NCI-H1092 (cell line): ENCODE measurements around the gene BAD.
"Not testable (repeated sequence)": the region's sequence is repeated elsewhere in the genome, so short reads cannot be mapped to it uniquely, and the experiment has no call there.

ENCODE experiments used
- DNase-seq: peaks from one replicate; lab custom pipeline; 2025; lab: John Stamatoyannopoulos, UW

The BAD gene

DNA sequence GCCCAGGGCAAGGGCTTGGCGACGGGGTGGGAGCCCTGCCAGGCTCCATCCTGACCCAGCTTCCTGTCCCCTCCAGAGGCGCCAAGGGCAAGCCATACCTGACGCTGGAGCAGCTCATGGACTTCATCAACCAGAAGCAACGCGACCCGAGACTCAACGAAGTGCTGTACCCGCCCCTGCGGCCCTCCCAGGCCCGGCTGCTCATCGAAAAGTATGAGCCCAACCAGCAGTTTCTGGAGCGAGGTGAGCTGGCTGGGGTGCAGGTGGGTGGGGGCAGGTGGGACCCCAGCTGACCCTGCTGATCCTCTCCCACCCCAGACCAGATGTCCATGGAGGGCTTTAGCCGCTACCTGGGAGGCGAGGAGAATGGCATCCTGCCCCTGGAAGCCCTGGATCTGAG lies 28.2 kb downstream of the BAD start:
- no peak for DNase-seq

DNA sequence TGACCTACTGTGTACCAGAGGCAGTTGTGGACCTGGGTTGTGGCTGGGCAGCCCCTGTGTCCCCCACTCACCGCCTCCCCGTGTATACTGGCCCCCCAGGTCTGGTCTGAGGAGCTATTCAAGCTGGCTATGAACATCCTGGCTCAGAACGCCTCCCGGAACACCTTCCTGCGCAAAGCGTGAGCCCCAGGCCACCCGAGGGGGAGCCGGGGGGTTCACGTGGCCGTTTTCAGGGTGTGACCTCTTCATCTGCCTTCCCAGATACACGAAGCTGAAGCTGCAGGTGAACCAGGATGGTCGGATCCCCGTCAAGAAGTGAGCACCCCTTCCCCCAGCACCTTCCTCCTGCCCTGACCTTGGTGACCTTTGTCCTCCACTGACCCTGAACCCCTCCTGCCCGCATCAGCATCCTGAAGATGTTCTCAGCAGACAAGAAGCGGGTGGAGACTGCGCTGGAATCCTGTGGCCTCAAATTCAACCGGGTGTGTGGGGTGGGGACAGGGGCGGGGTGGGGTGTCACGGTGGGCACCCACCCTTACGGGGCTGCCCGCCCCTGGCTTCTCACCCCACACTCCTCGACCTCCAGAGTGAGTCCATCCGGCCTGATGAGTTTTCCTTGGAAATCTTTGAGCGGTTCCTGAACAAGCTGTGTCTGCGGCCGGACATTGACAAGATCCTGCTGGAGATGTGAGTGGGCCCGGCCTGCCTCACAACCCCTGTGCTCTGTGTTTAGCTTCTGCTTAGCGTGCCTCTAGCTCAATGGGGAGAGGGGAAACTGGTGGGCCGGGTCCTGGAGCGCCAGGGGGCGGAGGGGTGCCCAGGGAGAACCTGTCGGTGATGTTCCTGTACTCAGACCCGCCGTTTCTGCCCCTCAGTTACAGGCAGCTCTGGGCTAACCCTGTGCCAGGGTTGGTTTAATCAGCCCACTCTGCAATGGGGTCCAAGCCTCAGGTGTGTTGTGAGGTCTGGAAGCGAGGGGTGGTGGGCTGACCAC lies 29.0 kb downstream of the BAD start:
- no peak for DNase-seq

DNA sequence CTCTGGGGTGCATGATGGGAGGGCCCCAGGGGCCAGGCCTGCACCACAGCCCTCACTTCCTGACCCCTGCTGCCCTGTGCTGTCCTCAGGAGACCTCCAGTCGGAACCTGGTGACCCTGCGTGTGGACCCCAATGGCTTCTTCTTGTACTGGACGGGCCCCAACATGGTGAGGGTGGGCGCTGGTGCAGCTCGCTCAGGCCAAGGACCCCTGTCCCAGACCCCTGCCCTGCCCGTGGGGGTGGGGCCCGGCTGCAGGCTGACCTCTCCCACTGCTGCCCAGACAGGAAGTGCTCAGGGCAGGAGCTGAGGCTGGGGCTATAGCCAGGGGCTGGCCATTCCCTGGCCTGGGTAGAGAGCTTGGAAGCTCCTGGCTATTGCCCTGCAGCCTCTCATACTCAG lies 30.1 kb downstream of the BAD start:
- no peak for DNase-seq

DNA sequence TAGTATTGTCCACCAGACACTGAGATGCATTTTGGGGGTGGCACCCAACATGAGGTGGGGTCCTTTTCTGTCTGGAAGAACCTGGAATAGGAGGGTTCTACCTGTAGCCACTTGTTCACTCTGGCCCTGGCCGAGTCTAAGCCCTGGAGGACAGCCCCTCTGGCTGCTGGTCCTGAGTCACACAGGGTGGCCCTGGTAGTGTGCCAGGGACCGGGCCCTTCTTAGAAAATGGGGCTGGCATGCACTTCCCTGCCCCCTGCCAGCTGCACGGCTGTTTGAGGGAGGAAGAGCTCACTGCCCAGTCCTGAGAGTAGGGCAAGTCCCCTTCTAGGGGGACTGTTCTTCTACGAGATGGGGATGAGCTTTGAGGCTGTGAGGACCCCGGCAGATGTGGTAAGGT lies 31.0 kb downstream of the BAD start:
- DNase-seq, result no peak

DNA sequence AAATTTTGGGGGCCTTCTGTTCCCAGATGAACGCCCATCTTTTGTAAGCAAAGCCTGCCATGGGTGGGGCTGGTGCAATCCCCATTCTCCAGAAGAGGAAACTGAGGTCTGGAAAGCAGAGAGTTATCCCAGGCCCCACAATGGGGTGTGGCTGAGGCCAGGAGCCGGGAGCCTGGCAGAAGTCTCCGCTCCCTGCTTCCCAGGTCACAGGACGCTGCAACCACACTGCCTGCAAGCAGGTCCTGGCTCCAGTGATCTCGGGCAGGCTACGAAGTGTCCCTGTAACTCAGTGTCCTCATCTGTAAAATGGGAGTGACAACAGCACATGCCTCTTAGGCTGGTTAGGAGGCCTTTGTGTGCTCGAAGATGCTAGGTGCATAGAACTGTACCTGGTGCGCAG lies 31.4 kb downstream of the BAD start:
- no peak for DNase-seq

DNA sequence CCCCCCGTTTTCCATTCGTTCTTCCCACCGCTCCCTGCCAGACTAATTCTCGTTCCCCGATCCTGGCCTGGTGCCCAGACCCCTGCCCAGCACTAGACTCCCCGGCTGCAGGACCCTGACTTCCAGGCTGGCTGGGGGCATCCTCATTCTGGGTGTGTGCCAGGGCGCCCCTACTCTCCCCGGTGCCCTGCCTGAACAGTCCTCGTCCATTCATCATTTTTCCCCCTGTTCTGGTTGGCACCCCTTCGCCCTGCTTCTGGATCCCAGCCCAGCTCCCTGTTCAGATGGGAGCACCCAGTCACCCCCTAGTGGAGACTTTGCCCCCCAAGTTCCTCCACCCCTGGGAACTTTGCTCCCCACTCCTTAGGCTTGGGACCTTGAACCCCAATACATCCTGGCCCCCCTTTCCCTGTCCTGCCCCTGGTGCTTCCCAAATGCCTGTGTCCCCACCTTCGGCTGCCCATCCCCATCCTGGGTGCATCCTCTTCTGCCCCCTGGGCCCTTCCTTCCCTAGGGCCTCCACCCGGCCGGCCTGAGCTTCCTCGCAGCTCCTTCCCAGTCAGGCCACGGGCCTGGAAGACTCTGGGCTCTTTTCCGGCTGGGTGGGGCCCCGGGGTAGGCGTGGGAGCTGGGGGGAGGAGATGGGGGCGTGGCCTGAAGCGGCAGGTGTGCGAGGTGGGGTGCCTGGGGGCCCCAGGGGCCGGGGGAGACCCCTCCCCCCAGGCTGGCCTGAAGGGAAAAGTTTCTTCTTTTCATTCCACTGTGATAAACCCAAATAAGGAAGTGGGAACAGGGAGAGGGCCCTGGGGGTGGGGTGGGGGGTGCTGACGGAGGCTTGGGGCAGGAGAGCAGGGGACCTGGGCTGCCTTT lies 32.2 kb downstream of the BAD start:
- no peak for DNase-seq

DNA sequence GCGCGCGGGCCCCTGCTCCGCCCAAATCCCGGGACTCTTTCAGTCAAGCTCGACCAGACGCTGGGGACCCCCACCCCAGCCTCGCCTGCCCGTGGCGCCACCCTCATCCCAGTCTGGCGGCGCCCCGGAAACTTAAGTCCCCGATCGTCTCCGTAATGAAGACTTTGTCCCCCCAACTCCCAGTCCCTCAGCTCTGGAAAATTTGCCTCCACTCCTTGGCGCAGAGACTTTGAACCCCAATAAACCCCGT lies 32.8 kb downstream of the BAD start:
- no peak for DNase-seq

DNA sequence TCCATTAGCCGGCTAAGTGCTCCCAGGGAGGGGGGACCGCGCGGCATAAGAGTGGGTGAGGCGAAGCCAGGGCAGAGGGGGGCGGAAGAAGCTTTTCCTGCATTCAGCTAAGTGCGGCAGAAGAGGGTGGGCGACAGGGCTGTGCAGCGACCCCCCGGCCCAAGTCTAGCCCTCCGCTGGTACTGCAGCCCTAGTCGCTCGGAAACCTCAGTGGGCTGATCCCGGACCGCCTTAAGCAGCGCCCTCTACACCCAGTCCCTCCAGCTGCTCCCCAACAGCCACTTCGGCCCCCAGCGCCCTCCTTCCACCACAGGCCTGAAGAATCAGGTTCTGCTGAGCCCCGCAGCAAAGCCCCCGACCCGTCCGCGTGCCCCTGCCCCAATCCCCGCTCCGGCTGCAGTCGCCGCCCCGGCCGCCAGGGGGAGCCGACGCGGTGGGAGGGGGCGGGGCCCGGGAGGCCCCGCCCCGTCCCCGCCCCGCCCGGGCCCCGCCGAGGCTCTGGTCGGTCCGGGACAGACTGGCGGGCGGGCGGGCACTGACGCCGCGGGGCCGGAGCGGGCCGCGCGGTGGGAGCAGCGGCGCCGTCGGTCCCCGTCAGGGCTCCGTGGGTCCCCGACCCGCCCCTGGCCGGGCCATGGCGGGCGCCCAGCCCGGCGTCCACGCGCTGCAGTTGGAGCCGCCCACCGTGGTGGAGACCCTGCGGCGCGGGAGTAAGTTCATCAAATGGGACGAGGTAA lies 33.3 kb downstream of the BAD start, which contains the start of gene PLCB3:
Gene PLCB3 (plus strand): TSS at position 515 of the 737 bp plus-strand sequence. CDS start 120 bp downstream, at position 635.
- no peak for DNase-seq

DNA sequence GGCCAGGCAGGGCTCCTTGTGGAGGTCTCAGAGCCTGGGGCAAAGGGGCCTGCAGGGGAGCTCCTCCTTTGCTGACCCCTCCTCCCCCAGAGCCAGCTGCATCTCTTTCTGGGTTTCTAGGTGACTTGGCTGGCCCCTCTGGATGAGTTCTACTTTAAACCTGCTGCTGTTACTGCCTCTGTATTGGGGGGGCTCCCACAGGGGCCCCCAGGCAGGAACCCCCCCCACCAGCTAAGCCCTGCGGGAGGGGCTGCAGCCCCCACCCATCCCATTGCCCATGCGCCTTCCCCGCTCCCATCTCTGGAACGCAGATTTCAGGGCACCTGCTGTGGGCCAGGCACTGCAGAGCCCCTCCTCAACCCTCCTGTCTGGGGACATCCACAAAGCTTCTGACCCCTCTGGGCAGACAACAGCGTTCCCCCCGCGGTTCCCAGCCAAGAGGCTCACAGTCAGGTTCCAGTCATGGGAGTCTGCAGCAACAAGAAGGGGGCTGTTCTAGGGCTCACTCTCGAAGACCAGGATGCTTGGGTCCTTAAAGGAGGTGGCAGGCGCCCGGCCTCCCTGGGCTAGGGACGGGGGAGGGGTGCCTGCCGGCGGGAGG lies 34.0 kb downstream of the BAD start:
- no peak for DNase-seq

DNA sequence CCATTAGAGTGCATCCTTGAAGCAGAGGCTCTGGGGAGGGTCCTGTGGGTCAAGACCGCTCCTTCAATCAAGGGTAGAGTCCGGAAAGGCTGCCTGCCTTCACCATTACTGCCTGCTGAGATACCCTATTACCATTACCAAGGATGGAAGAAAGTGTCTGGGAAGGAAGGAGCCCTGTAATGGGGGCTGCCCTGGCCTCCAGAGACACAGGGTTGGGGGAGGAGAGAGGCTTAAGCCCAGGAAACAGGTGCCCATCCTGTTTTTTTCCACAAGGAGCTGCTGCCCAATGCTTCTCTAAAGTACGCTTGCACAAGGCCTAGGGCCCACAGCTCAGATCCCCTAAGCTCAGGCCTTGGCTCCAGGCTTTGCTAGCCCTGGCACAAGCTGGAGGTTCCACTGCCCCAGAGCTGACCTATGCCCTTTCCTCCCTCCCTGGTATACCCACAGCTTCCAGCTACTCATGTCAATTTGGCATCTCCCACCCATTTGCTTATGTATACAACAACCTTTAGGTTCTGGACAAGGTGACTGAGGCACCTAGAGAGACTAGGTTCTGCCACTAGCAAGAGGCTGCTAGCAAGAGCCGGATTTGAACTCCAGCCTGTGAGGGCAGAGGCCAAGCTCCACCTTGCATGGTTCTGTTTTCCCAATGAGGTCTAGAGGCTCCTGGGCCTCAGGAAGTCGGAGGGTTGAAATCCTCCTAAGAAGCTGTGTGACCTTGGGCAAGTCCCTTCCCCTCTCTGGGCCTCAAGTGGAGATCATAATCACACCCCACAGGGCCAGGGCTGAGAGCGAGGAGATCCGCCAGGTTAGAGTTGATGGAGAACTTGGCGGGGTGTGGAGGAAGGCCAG lies 34.7 kb downstream of the BAD start:
- DNase-seq, result no peak

DNA sequence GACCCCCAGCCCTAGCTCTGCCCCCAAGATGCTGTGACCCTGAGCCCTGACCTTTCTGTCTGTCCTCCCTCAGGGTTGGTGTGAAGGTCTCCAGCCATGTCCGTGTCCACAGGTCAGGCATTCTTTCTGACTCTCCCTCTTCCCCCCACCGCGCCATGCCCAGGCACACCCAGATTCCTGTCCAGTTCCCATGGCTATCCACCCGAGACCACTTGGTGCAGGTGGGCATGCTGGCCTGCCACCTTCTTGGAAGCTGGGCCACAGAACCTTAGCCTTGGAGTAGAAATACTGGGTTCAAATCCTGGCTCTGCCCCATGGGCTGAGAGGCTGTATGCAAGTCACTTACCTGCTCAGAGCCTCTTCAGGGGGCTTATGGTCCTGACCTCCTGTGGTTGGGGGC lies 35.4 kb downstream of the BAD start:
- DNase-seq, result no peak

DNA sequence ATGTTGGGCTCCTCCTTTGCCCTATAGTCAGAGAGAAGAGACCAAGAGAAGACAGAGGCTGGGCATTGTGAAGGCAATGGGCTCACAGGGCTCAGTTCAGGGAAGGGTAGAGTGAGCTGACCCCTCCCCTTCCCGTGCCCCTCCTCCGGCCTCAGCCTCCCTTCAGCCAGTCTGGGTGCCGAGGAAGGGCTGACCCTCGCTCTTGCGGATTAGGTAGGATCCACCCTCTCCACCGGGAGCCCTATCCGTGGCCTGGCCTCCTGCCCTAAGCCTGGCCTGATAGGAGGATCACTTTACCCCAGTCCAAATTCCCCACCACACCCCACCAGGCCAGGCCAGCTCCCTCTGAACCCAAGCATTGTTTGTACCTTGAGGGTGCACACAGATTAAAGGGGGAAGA lies 35.9 kb downstream of the BAD start:
- no peak for DNase-seq

DNA sequence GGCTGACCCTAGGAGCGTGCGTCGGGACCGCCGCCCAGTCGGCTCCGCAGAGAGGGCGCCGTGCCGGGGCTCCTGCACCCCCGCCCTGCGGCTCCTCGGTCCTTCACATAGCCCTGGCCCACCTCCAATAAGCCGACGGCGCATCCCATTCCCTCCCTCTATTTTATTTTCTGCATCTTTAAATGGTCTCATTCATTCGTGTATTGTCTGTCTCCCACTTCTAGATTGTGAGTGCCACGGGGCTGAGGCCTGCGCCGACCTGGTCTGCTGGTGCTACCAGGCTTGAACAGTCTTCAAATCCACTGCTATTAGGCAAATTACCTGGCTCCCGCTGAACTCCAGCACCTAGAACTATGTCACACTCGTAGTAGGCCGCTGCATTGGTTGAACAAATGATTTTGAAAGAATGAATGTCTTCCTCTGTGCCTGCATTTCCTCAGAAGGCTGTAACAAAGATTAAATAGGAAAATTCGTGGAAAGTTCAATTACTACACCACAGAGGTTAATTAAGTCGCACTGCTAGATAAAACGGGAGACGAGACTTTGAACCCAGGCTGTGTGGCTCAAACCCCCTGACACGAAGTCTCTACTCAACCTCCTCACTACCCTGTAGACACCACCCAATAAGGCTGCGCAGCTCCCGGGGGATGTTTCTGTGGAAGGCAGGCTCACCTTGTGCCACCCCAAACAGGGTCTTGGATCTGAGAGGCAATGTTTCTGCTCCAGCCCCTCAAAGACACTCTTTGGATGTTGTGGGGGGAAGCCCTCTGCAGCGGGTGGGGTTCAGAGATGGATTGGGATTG lies 36.5 kb downstream of the BAD start:
- no peak for DNase-seq

DNA sequence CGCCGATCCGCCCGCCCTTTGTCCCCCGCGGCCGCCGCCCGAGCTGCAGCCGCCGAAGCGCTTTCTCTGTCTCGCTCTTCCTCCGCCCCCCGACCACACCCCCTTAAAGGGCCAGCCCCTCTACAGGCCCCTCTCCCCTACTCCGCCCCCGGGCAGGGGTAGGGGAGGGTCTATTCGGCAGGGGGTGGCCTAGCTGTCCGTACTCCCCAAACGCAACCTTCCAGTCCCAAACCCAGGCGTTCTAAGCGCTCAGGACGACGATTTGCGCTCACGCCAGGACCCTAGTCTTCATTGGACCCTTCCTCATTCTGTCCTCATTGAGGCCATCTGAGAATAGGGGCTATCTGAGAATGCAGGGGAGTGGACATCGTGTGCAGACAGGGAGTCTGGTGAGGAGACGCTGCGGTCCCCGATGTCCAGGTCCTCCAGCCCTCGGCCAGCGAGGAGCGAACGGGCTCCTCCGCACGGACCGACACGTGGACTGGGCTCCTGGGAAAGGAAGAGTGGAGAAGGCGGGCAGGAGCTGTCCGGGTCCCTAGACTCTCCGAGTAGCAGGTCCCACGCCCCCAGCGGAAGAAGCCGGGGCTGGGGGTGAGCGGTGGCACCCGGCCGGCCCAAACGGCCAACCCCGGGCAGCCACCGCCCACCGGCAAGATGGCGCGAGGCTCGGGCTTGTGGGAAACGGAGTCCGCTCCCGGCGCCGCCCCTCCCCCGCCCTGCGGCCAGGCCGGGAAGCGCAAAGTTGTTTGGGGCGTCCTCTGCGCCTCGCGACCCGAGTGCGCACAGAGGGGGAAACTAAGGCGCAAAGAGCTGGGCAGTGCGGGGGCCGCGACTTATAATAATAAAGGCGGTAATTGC lies 37.4 kb downstream of the BAD start, which contains the start of gene PPP1R14B:
Gene PPP1R14B (minus strand): TSS at position 73 of the 858 bp plus-strand sequence. CDS start 270 bp downstream, outside the sequence.
- DNase-seq, result peak; percentile 85

DNA sequence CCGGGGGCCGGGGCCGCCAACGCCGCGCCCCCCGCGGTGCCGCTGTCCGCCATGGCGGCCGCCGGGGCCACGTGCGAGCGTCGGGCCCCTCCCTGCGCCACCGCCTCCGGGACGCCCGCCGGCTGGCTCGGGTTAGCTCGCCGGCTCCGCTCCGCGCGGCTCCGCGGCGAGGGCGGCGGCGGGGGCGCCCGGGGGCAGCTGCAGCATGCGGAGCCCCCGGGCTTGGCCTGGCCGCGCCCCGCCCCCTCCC lies 37.9 kb downstream of the BAD start:
- DNase-seq, result not testable (repeated sequence)

DNA sequence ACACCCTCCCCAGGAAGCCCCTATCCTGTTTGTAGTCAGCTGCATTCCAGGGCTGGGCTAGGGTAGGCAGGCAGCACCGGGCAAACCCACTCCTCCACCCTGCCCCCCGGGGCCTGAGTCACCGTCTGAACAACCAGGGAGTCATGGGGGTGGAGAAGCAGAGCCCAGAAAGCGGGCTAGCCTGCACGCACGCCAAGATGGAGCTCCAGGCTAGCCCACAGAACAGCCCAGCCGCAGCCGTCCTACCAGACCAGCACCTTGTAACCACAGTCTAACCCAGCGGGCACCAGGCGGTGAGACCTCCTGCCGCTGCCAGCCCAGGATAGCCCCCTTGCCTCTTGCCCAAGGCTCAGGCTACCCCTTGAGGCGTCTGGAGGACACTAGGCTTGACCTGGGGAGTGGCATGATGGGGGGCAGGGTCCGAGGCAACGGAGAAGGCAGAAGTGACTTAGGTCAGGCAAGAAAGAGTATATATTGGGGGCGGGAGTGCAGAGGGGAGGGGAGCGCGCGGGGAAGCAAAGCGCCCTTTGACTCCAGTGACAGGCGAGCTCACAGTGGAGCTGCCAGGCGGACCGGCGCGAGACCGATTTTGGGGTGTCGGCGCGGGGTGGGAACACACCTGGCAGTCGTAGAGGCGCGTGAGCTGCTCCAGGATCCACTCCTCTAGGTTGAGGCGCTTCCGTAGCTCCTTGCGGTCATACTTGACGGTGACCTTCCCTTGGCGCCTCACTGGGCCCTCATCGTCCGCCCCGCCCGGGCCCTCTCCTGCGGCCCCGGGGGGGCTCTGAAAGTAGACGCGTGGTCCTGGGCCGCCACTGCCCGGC lies 38.5 kb downstream of the BAD start:
- DNase-seq, result peak; percentile 40

DNA sequence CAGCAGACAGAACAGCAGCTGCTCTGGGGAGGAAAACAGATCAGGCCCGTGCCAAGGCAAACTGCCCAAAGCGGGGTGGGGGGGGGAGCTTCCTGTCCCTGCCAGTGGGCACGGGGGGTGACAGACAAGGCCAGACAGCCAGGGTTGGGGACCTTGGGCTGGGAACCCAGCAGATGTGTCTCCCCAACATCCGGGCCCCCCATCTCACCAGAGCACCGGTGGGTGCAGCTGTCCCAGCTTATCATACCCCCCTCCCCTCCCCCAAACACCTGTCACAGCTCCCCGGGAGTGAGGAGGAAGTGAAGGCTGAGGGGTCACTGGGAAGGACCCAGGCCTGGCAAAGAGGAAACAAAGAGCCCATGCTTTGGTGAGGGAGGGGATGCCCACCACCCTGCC lies 39.1 kb downstream of the BAD start:
- DNase-seq, result no peak

DNA sequence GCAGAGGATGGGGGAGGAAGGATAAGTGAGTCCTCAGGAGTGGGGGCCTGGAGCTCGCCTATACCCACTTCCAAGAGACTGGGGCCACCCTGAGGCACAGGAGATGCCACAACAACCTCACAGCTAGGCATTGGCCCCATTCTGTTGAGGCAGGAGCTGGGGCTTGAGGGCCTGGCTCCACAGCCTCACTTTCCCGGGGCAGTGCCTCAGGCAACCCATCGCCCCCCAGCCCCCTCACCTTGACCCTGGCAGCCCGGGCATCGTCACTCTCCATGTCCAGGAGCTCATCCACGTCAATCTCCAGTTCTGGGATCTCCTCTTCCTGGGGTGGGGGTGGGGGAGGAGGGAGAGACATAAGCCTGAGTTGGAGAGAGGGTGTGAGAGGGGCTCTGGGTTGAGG lies 39.5 kb downstream of the BAD start:
- no peak for DNase-seq

DNA sequence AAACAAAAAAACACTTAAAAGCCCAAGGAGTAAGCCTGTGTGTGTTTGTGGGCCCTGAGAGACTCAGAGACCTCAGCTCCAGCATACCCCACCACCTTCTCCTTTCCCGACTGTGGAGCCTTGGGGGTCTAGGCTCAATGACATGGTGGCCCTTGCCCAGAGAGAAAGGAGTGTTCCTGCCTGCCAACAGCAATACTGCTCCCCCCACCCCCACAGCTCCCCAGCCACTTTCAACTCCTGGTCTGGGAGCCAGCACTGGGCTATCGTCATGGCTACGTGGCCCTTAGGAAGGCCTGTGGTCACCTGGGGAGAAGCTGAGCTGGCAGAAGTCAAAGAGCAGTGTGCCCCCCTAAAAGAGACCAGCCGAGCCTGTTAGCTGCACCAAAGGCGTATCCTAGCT lies 40.4 kb downstream of the BAD start:
- no peak for DNase-seq
